Osteoblast (primary cell): ENCODE data around the gene KLHL28. TPM values are rescaled to one million over a fixed set of nuclear protein-coding genes. Genes with fewer than 3 reads are reported as not detected.

Source experiments
- DNase-seq: peaks from one replicate; pipeline ENCODE4 v3.0.0; 2011; ENCODE audit warnings: low spot score, mixed read lengths; ENCODE audit not compliant: insufficient read length; ENCODE audit errors: missing footprints
- H2AFZ ChIP-seq: 2 replicates; pipeline ENCODE4 v1.6.0; 2011; ENCODE audit warnings: mild to moderate bottlenecking, low read length
- H3K27ac ChIP-seq: 2 replicates; pipeline ENCODE4 v1.5.1; 2011; ENCODE audit warnings: mild to moderate bottlenecking, low read depth, low read length, moderate library complexity
- H3K27me3 ChIP-seq: 2 replicates; pipeline ENCODE4 v1.6.0; 2012; ENCODE audit warnings: mild to moderate bottlenecking, control low read depth, inconsistent platforms, low read length, moderate library complexity; ENCODE audit not compliant: insufficient read depth
- H3K36me3 ChIP-seq: 2 replicates; pipeline ENCODE4 v1.5.1; 2011; ENCODE audit warnings: mild to moderate bottlenecking, low read length, control low read depth, moderate library complexity; ENCODE audit not compliant: insufficient read depth
- H3K4me1 ChIP-seq: 2 replicates; pipeline ENCODE4 v1.5.1; 2011; ENCODE audit warnings: mild to moderate bottlenecking, low read length, control low read depth, moderate library complexity; ENCODE audit not compliant: insufficient read depth
- H3K4me2 ChIP-seq: 2 replicates; pipeline ENCODE4 v1.6.0; 2011; ENCODE audit warnings: mild to moderate bottlenecking, low read length; ENCODE audit not compliant: insufficient read depth
- H3K4me3 ChIP-seq: fragments of 200-600 bp; sonication (generic); 3 replicates; pipeline ENCODE4 v1.5.1; 2012; ENCODE audit warnings: mild to moderate bottlenecking, low read length, inconsistent platforms; ENCODE audit not compliant: insufficient read depth
- H3K79me2 ChIP-seq: 2 replicates; pipeline ENCODE4 v1.6.0; 2012; ENCODE audit warnings: mild to moderate bottlenecking, low read length, control low read depth, inconsistent platforms; ENCODE audit not compliant: insufficient read depth
- H3K9me3 ChIP-seq: 2 replicates; pipeline ENCODE4 v1.5.1; 2011; ENCODE audit warnings: low read depth, low read length, control low read depth
- H4K20me1 ChIP-seq: 2 replicates; pipeline ENCODE4 v1.6.0; 2012; ENCODE audit warnings: mild to moderate bottlenecking, low read length, control low read depth; ENCODE audit not compliant: insufficient read depth
- CTCF ChIP-seq: IDR thresholded peaks from 2 replicates; pipeline ENCODE4 v1.5.1; 2011; ENCODE audit warnings: mild to moderate bottlenecking, low read depth, low read length, moderate library complexity; ENCODE audit errors: extremely low read depth
- total RNA-seq: library from RNA; depleted of rRNA; stranded (reverse); fragments of >200 nt; gene quantifications from 2 replicates; pipeline ENCODE4 v1.2.3, GENCODE V29; 2012

The KLHL28 gene
- total RNA-seq, 1 donor, result 11.9 TPM

GRCh38 chr14:44940944-44941343, 20.8 kb downstream of the KLHL28 start:
- H3K79me2 ChIP-seq, result peaks cover 29% of the 10 kb centered on the region
- H3K9me3 ChIP-seq, result no peaks in the 10 kb centered on the region
- no peaks in the 10 kb centered on the region for H3K27me3 ChIP-seq
- H3K4me2 ChIP-seq, result no peak overlapping the region
- no peak overlapping the region for H2AFZ ChIP-seq
- no peak overlapping the region for H3K27ac ChIP-seq
- no peak overlapping the region for H3K4me3 ChIP-seq
- no peak for DNase-seq
- no peak for TF ChIP-seq CTCF
- peaks cover 6% of the 10 kb centered on the region for H3K4me1 ChIP-seq
- H3K36me3 ChIP-seq, result peaks cover 18% of the 10 kb centered on the region
- H4K20me1 ChIP-seq, result no peaks in the 10 kb centered on the region

- no peak overlapping the region for H2AFZ ChIP-seq
- H3K4me3 ChIP-seq, result no peak overlapping the region
- peaks cover 13% of the 10 kb centered on the region for H3K36me3 ChIP-seq
- no peaks in the 10 kb centered on the region for H3K9me3 ChIP-seq
- no peak for TF ChIP-seq CTCF
- peaks cover under 1% of the 10 kb centered on the region for H3K4me1 ChIP-seq
- no peak for DNase-seq
- H4K20me1 ChIP-seq, result no peaks in the 10 kb centered on the region
- H3K27me3 ChIP-seq, result no peaks in the 10 kb centered on the region
- no peak overlapping the region for H3K27ac ChIP-seq
- no peak overlapping the region for H3K4me2 ChIP-seq
- peaks cover 26% of the 10 kb centered on the region for H3K79me2 ChIP-seq
Measured at GRCh38 chr14:44940211-44940610, 21.5 kb downstream of the KLHL28 start.

GRCh38 chr14:44937547-44937946, 24.2 kb downstream of the KLHL28 start:
- peaks cover 22% of the 10 kb centered on the region for H3K36me3 ChIP-seq
- TF ChIP-seq CTCF, result no peak
- no peak overlapping the region for H3K27ac ChIP-seq
- no peaks in the 10 kb centered on the region for H3K27me3 ChIP-seq
- H3K9me3 ChIP-seq, result no peaks in the 10 kb centered on the region
- DNase-seq, result no peak
- H3K4me1 ChIP-seq, result no peaks in the 10 kb centered on the region
- no peak overlapping the region for H3K4me2 ChIP-seq
- H3K4me3 ChIP-seq, result no peak overlapping the region
- H3K79me2 ChIP-seq, result peaks cover 25% of the 10 kb centered on the region
- H2AFZ ChIP-seq, result no peak overlapping the region
- no peaks in the 10 kb centered on the region for H4K20me1 ChIP-seq

- H3K27me3 ChIP-seq, result no peaks in the 10 kb centered on the region
- DNase-seq, result no peak
- H3K79me2 ChIP-seq, result peaks cover 22% of the 10 kb centered on the region
- H3K27ac ChIP-seq, result no peak overlapping the region
- no peak overlapping the region for H3K4me3 ChIP-seq
- no peak overlapping the region for H3K4me2 ChIP-seq
- no peaks in the 10 kb centered on the region for H3K4me1 ChIP-seq
- H3K36me3 ChIP-seq, result peaks cover 22% of the 10 kb centered on the region
- H2AFZ ChIP-seq, result no peak overlapping the region
- no peaks in the 10 kb centered on the region for H4K20me1 ChIP-seq
- H3K9me3 ChIP-seq, result no peaks in the 10 kb centered on the region
- TF ChIP-seq CTCF, result no peak
Measured at GRCh38 chr14:44935155-44935554, 26.6 kb downstream of the KLHL28 start.
